Myocyte (in vitro differentiated cells): ENCODE results near the gene ULK2. TPM values are rescaled to one million over a fixed set of nuclear protein-coding genes. Genes with fewer than 3 reads are reported as not detected.
"Not testable (repeated sequence)": the region's sequence is repeated elsewhere in the genome, so short reads cannot be mapped to it uniquely, and the experiment has no call there.

Experiments
- DNase-seq: peaks from one replicate; pipeline ENCODE4 v3.0.0-alpha.2; 2012; ENCODE audit warnings: low read depth
- total RNA-seq: library from RNA; depleted of rRNA; stranded (reverse); fragments of >200 nt; gene quantifications from 2 replicates; pipeline ENCODE4 v1.2.3, GENCODE V29; 2014

The ULK2 gene
- total RNA-seq, 1 donor from 2014 or later: 10.2 TPM

DNA sequence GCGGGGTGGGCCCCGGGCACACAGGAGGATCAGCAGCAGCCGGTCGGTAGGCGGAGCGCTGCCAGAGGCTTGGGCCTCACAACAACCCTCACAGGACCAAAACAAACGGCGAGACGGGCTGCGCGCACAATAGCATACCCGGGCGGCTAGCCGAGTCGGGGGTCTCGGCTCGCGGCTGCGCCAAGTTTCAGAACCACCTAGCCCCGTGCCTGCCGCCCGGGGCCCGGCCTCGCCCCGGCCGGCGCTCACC lies 732 bp downstream of the ULK2 start:
- peak; percentile 74 for DNase-seq

GRCh38 chr17:19865021-19865420 lies 2.7 kb downstream of the ULK2 start:
- DNase-seq: no peak

- DNase-seq: not testable (repeated sequence)
Observed at GRCh38 chr17:19860647-19861177, 7.0 kb downstream of the ULK2 start.

DNA sequence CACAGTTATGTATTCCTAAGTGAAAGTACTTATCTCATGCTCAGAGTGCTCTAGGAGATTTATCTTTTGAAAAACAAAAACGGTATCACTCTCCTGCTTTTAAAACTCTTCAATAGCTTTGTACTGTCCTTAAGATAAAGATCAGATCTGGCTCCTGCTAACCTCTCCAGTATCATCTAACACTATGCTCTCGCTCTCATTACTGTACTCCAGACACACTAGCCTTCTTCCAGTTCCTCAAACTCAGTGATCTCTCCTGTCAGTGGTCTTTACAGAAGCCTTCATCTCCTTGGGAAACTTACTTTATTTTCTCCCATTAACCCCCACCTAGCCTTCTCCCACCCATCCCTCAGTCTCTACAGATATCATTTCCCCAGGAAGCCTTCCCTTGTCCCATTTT lies 10.1 kb downstream of the ULK2 start:
- no peak for DNase-seq

DNA sequence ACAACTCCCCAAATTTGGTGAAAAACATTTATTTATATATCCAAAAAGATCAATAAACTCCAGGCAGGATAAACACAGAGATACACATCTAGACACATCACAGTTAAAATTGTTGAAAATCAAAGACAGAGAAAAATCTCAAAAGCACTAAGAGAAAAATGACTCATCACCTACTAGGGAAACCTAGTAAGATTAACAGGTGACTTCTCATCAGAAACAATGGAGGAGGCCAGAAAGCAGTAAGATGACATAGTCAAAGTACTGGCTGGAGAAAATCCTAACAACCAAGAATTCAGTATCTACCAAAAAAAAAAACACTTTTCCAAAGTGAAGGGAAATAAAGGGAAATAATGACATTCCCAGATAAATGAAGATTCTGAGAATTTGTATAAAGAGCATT lies 33.8 kb downstream of the ULK2 start:
- DNase-seq: no peak

GRCh38 chr17:19830061-19830460 lies 37.7 kb downstream of the ULK2 start:
- DNase-seq: no peak

GRCh38 chr17:19812407-19812806 lies 55.3 kb downstream of the ULK2 start:
- peak; percentile 28 for DNase-seq

DNA sequence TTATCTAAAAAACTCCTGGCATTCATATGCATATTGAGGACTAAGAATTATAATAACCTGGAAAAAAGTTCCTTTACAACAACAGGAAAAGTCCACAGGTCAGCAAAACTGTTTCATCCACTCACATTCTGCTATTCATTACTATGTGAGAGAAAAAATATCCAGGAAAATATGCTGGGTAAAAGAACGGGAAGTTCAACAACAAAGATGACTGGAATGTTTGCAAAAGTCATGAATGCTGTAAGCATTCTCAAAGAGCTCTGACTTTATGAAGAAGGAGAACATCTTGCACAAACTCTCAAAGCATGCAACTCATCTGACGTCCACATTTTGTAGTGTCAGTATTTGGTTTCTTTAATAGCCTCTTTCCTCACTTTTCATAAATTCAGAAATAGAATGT lies 62.7 kb downstream of the ULK2 start:
- no peak for DNase-seq

GRCh38 chr17:19800571-19800970 lies 67.2 kb downstream of the ULK2 start:
- peak; percentile 32 for DNase-seq

DNA sequence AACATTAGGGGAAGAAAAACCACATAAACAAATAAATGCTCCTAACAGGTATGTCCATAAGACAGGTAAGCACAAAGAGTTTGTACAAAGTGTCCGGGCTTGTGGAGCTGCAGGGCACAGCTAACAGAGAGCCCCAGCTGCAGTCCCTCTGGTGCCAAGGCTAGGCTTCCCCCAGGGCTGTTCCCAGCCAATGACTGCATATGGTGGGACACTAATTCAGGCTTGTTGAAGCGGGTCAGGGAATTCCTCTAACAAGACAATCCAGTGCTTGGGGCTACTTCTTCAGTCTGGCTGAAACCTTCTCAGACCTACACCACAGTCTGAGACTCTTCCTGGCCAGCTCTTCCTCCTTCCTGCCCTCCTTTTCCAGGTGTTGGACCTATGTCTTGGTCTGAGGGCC lies 67.9 kb downstream of the ULK2 start:
- no peak for DNase-seq

DNA sequence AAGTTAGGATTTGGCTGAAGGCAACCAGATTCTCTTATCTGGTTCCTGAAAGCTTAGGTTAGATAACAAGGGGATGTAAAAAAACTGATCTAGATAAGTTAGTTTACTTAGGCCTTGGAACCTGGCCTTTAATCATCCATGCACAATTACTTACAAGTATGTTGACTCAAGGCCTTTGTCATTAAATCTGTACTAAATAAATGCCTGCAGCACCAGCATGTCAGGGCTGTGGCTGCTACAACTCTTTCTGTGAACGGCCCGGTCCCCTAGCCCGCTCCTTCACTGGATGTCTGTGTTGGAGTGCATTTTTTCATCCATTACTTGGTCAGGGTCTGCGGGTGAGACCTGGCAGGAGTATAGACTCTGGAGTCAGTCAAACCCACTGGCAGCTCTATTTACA lies 71.3 kb downstream of the ULK2 start:
- no peak for DNase-seq

- no peak for DNase-seq
Observed at GRCh38 chr17:19791918-19792550, 75.7 kb downstream of the ULK2 start.

GRCh38 chr17:19787733-19788357 lies 79.9 kb downstream of the ULK2 start:
- peak; percentile 89 for DNase-seq

GRCh38 chr17:19785854-19786253 lies 81.9 kb downstream of the ULK2 start:
- no peak for DNase-seq

- no peak for DNase-seq
Observed at GRCh38 chr17:19781488-19782458, 86.0 kb downstream of the ULK2 start.

DNA sequence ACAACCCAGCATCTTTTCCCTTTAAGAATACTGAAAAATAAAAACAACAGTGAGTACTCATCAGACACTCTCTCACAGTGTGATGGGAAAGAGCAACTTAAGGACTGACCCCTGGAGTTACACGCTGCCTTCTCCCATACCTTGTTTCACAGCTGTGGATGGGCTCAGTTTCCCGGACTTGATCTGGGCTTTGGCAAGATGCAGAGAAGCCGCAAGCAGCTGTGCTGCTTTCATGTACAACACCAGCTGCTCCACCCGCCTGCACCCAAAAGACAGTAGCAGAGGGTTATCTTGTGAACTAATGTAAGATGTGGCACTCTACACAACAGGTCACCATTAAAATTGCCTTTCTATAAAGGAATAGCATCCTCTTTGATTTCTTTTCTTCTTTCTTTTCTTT lies 86.9 kb downstream of the ULK2 start:
- DNase-seq: peak; percentile 46

GRCh38 chr17:19773534-19773933 lies 94.2 kb downstream of the ULK2 start:
- DNase-seq: no peak

- no peak for DNase-seq
Observed at GRCh38 chr17:19771971-19772630, 95.6 kb downstream of the ULK2 start.

GRCh38 chr17:19770985-19771735 lies 96.6 kb downstream of the ULK2 start:
- DNase-seq: no peak

GRCh38 chr17:19769946-19770652 lies 97.6 kb downstream of the ULK2 start:
- DNase-seq: peak; percentile 49
